Adrenal gland (tissue), 12 donors: ENCODE results near the gene GALNT18. TPM values are rescaled to one million over a fixed set of nuclear protein-coding genes. Genes with fewer than 3 reads are reported as not detected.

Source experiments
- DNase-seq, 7 donors: peaks; one replicate each; pipeline ENCODE4 v3.0.0-alpha.2; 2019 to 2020
- H3K27ac ChIP-seq, 5 donors: fragments of 200-600 bp; sonication (generic) in 4 of 5; 1 replicate in 3 of 5; 2 replicates in 2 of 5; pipeline versions ENCODE4 v1.5.1 to v1.8.0; 2016 to 2020; ENCODE audit warnings: mild to moderate bottlenecking in 1 of 5
- H3K27me3 ChIP-seq: fragments of 200-600 bp; 2 replicates; pipeline ENCODE4 v1.8.0; 2021
- H3K36me3 ChIP-seq, 2 donors: fragments of 200-600 bp; replicated peaks in 1 of 2; 1 replicate in 1 of 2; 2 replicates in 1 of 2; pipeline versions ENCODE4 v1.5.1 to v1.8.0; 2018 to 2022
- H3K4me1 ChIP-seq, 2 donors: fragments of 200-600 bp; replicated peaks in 1 of 2; 1 replicate in 1 of 2; 2 replicates in 1 of 2; pipeline versions ENCODE4 v1.5.1 to v1.8.0; 2018 to 2021
- H3K4me3 ChIP-seq, 4 donors: fragments of 200-600 bp; sonication (generic) in 3 of 4; one replicate each; pipeline ENCODE4 v1.5.1; 2016 to 2018
- H3K9me3 ChIP-seq, 3 donors: fragments of 200-600 bp; sonication (generic) in 1 of 3; replicated peaks in 1 of 3; 1 replicate in 2 of 3; 2 replicates in 1 of 3; pipeline versions ENCODE4 v1.5.1 to v1.8.0; 2016 to 2021
- POLR2A ChIP-seq, 2 donors: fragments of 450-650 bp; IDR thresholded peaks; one replicate each; pipeline ENCODE4 v1.6.1; 2017; ENCODE audit warnings: antibody characterized with exemption in 2 of 2, mild to moderate bottlenecking in 2 of 2, moderate library complexity in 1 of 2
- WGBS, 4 donors: extraction: QIAGEN DNeasy Blood & Tissue Kit in 2 of 4; methylation state at CpG; one replicate each; pipeline versions ENCODE4 v1.1.5 to v1.1.7; 2013 to 2017; 5-methylcytosine and 5-hydroxymethylcytosine counted together
- intact Hi-C, 2 donors: fragments of 100-400 bp; cut with DNase I; formaldehyde crosslinking; loops; one replicate each; pipeline versions ENCODE4 v1.14.1 to v1.15.0; 2022 to 2023
- polyA plus RNA-seq, 3 donors: library from polyadenylated mRNA; stranded (reverse); fragments of 200-250 nt in 2 of 3; fragments of 350-450 nt in 1 of 3; fragmentation: Illumina TruSeq in 1 of 3; extraction: RNeasy Lipid Tissue Mini Kit (QIAGEN cat#74804) in 1 of 3; gene quantifications; one replicate each; pipeline ENCODE4 v1.2.3, GENCODE V29; 2013 to 2014
- total RNA-seq, 9 donors: library from RNA; depleted of rRNA in 4 of 9; stranded (reverse); fragments of >200 nt in 4 of 9; fragments of 120-200 nt in 1 of 9; fragmentation: NEBNext Ultra II Directional in 1 of 9; extraction: Animal tissue kit (Norgen Biotek cat#: 25700) in 1 of 9; gene quantifications; one replicate each; pipeline versions ENCODE4 v1.1.0 to v1.2.4, GENCODE V29; 2013 to 2023
- TF ChIP-seq, protein P1 (sequence below), 6 experiments: fragments of 450-650 bp in 4 of 6; fragments of 200-600 bp in 2 of 6; sonication (generic) in 1 of 6; IDR thresholded peaks; 1 replicate in 5 of 6; 2 replicates in 1 of 6; pipeline versions ENCODE4 v1.5.1 to v1.8.0; 2016 to 2021; ENCODE audit warnings: antibody characterized with exemption in 6 of 6, mild to moderate bottlenecking in 2 of 6, moderate library complexity in 1 of 6
- donor health status: healthy with polysubstance abuse.
- donor health status: Bipolar disorder and iron deficiency.
- donor health status: DM: yes; HTN: yes; CAD: no.
- donor health status: DM: no; HTN: no; CAD: no.
- donor health status: DM: no; HTN: no; CAD: no.
- donor health status: DM: yes; HTN: yes; CAD: no.

The GALNT18 gene
- total and polyA plus RNA-seq, 12 donors: 1.4 to 15.1 (median 6.4) TPM

DNA sequence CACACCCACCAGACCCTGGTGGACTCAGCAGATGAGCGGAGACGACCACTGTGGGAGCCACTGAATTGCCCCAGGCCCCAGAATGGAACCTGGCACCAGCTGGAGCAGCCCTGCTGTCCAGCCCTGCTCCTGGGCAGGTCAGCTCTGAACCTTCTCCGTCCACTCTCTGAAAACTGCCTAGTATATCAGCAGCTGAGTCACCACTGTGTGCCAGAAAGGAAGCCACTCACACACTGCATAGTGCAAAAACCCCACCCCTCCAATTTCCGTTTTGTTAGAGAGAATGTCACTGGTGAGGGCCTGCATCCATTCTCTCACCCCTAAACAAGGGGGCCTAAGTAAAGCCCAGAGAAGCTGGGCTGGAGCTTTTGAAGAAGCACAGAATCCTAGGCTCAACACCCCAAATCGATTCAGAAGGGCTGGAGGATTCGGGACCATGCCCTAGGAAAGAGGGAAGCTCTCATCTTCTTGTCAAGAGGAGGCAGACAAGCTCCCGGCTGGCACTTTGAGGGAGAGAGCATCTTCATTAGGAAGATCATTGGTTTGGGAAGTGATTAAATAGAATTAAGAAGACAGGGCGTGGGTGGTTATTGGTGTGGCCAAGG lies 44.5 kb downstream of the GALNT18 start:
- intact Hi-C loops: no loop called here
- 69 to 83% (median 75%) methylated on average over 8 of the region's 8 CpGs for WGBS, 4 donors

DNA sequence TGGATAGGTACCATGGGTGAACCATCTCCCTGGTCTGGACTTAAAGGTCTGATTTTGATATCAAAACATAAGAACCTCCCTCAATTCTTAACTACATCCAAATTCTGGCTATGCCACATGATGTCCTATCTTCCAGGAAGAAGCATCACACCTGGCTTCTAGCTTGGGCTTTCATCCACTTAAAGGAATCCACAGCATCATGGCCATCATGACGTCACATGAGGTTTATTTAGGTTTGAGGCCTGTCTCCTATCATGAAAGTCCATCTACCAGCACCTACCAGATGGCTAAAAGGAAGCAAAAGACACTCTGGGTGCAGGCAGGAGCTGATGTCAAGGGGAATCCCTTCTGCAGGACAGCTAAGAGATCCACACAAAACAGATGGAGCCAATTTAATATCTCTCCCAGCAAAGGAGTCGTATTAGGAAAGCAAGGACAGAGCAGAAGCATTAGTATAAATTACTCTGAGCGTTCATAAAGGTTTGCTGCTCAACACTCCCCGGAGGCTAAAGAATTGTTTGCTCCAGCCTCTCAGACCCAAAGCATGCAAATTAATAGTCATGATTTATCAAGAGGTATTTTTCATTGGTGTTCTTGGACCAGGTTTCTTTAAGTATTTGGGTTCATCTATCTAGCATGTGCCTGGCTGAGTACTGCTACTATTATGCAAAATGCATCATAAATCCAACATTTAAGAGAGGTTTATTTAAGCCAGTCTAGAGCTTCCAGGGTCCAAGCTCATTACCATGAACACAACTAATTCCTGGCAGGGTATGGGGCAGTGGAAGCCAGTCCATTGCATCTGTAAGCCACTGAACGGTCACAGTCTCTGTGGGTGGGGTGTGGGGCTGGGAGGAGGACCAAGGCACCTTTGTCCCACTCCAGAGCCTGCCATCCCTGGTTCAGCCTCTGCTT lies 47.2 kb downstream of the GALNT18 start:
- no peaks in the 10 kb centered on the region for H3K27me3 ChIP-seq
- no peaks in the 10 kb centered on the region for H3K4me1 ChIP-seq
- intact Hi-C loops: no loop called here
- no peaks in the 10 kb centered on the region for H3K9me3 ChIP-seq
- peak in 1 of 7 donors; percentile 50 for DNase-seq
- TF ChIP-seq, protein P1, sequence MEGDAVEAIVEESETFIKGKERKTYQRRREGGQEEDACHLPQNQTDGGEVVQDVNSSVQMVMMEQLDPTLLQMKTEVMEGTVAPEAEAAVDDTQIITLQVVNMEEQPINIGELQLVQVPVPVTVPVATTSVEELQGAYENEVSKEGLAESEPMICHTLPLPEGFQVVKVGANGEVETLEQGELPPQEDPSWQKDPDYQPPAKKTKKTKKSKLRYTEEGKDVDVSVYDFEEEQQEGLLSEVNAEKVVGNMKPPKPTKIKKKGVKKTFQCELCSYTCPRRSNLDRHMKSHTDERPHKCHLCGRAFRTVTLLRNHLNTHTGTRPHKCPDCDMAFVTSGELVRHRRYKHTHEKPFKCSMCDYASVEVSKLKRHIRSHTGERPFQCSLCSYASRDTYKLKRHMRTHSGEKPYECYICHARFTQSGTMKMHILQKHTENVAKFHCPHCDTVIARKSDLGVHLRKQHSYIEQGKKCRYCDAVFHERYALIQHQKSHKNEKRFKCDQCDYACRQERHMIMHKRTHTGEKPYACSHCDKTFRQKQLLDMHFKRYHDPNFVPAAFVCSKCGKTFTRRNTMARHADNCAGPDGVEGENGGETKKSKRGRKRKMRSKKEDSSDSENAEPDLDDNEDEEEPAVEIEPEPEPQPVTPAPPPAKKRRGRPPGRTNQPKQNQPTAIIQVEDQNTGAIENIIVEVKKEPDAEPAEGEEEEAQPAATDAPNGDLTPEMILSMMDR (IDR thresholded peaks at IDR 0.05): no peak
- no peak for TF ChIP-seq POLR2A (IDR thresholded peaks at IDR 0.05)
- no peak overlapping the region for H3K4me3 ChIP-seq
- no peaks in the 10 kb centered on the region for H3K36me3 ChIP-seq
- H3K27ac ChIP-seq: no peak overlapping the region
- 73 to 89% (median 86%) methylated on average over 5 of the region's 5 CpGs for WGBS, 4 donors

More for the DNA sequence above, 44.5 kb downstream of the GALNT18 start:
- H3K9me3 ChIP-seq: no peaks in the 10 kb centered on the region
- no peaks in the 10 kb centered on the region for H3K36me3 ChIP-seq
- H3K4me1 ChIP-seq: peaks cover 0 to 6% of the 10 kb centered on the region in 2 donors
- DNase-seq: peak in 1 of 7 donors; percentile 51
- no peak for TF ChIP-seq POLR2A (IDR thresholded peaks at IDR 0.05)
- TF ChIP-seq, protein P1 (IDR thresholded peaks at IDR 0.05): no peak
- peaks cover 4% of the 10 kb centered on the region for H3K27me3 ChIP-seq
- peak overlapping the region in 1 of 5 donors; percentile 22 for H3K27ac ChIP-seq
- H3K4me3 ChIP-seq: no peak overlapping the region

DNA sequence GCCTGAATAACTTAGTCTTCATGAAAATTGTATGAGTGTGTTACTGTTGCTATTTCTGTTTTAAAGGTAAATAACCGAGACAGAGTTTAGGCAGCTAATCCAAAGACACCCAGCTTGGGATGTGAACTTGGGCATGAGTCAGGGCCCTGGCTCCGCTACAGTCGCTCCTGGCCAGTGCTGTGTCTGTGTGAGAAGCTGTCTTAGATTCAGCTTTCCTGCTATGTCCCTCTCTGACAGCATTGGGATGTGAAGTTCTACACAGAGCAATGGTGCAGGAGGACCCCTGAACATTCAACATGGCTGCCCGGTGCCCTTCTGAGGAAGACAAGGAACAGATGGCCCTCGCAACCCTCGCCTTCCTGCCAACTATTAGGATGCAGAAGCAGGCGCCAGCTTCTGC lies 49.4 kb downstream of the GALNT18 start:
- intact Hi-C loops: no loop called here
- DNase-seq: peak in 1 of 7 donors; percentile 14
- 92 to 96% (median 94%) methylated on average over 7 of the region's 7 CpGs for WGBS, 4 donors

DNA sequence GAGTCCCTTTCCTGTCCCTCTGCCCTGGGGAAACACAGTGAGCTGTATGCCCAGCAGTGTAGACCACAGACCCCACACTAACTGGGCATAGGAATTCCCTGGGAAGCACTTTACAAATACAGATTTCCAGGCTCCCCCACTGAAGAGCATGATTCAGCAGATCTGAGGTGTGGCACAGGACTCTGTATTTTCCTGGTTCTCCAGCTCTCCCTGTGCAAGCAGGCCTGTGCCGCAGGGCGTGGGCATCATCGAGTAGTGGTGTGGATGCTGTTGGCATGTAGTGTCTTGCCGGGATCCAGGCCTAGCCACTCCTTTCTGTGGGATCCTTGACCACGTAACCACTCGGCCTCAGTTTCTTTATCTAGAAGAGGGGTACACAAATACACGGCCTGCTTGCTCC lies 49.9 kb downstream of the GALNT18 start:
- 92 to 98% (median 94%) methylated on average over 7 of the region's 7 CpGs for WGBS, 4 donors
- DNase-seq: peak in 1 of 7 donors; percentile 23
- H3K27me3 ChIP-seq: no peaks in the 10 kb centered on the region
- H3K4me3 ChIP-seq: no peak overlapping the region
- H3K36me3 ChIP-seq: no peaks in the 10 kb centered on the region
- no peaks in the 10 kb centered on the region for H3K4me1 ChIP-seq
- H3K27ac ChIP-seq: no peak overlapping the region
- TF ChIP-seq, protein P1 (IDR thresholded peaks at IDR 0.05): no peak
- TF ChIP-seq POLR2A (IDR thresholded peaks at IDR 0.05): no peak
- H3K9me3 ChIP-seq: no peaks in the 10 kb centered on the region
- intact Hi-C loops: no loop called here

More for the DNA sequence above, 49.4 kb downstream of the GALNT18 start:
- no peaks in the 10 kb centered on the region for H3K27me3 ChIP-seq
- TF ChIP-seq POLR2A (IDR thresholded peaks at IDR 0.05): no peak
- TF ChIP-seq, protein P1 (IDR thresholded peaks at IDR 0.05): no peak
- H3K9me3 ChIP-seq: no peaks in the 10 kb centered on the region
- no peaks in the 10 kb centered on the region for H3K36me3 ChIP-seq
- no peaks in the 10 kb centered on the region for H3K4me1 ChIP-seq
- H3K4me3 ChIP-seq: no peak overlapping the region
- H3K27ac ChIP-seq: no peak overlapping the region
